GM10847 (cell line): ENCODE results near the gene SOX5.

Experiments
- POLR2A ChIP-seq: IDR thresholded peaks from 2 replicates; pipeline ENCODE4 v1.6.1; 2011; ENCODE audit not compliant: insufficient read length; ENCODE audit errors: extremely low read depth

The SOX5 gene

DNA sequence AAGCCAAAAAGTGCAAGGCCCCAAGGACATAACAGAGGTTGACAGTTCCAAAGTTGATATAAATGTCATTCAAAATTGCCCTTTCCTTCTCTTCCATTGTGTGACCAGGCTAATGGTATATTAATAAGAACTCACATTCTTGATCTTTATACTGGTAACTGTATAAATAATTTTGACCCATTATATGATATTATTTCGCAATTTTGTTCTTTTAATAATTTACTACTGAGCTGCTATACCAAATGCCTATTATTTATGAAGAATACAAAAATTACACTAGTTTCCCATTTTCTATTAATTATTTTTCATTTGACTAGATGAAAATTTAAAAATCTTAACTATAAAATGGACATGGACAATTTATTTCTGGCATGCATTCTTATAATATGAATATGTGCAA is 370.2 kb downstream of the SOX5 start:
- TF ChIP-seq POLR2A, result no peak

DNA sequence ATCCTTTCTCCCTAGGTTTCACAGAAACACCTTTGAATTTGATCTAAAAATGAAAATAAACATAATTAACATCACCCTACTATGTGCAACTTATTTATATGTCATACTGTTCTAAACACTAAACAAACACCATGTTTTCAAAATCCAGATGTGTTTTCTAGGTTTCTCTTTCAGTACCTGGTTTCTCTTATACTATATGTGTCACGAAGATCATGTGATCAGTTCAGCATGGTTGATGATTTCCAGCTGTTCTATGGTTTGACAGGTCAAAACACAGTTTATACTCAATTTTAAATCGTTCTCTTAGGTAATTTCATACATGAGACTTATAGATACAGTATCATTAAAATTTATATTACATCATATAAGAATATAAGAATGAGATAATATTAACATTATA is 373.1 kb downstream of the SOX5 start:
- TF ChIP-seq POLR2A, result no peak

DNA sequence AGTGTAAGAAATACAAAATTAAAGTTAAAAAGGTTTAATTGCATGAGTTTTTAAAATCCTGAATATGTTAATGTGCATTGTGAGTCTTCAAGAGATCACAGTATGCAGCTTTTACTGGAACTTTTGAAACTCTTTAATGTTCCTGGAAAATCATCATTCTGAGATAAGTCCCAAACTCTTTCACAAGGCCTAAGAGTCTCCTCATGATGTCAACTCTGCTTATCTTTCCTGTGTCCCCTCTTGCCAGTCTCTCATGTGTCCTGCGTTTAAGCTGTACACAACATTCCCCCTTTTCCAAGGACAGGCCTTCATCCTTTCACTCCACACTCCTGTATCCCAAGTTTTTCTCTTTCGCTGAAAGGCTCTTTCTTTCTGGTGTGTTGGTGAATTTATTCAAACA is 380.1 kb downstream of the SOX5 start:
- TF ChIP-seq POLR2A, result no peak

DNA sequence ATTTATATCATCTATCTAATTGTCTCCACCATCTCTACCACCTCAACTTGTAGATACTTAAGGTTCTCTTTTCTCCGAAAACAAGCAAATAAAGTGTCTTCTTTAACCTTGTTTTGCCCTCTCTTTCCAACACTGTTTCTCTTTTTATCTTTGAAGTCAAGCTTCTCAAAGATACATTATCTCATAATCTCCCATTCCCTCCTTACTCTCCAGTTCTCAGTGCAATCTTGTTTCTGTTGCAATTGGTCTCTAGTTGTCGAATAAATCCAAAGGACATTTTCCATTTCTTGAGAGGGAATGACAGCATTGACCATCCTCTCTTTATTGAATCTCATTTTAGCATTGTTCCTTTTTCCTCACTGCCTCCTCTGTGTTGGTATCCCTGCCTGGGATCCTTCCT is 383.3 kb downstream of the SOX5 start:
- no peak for TF ChIP-seq POLR2A

DNA sequence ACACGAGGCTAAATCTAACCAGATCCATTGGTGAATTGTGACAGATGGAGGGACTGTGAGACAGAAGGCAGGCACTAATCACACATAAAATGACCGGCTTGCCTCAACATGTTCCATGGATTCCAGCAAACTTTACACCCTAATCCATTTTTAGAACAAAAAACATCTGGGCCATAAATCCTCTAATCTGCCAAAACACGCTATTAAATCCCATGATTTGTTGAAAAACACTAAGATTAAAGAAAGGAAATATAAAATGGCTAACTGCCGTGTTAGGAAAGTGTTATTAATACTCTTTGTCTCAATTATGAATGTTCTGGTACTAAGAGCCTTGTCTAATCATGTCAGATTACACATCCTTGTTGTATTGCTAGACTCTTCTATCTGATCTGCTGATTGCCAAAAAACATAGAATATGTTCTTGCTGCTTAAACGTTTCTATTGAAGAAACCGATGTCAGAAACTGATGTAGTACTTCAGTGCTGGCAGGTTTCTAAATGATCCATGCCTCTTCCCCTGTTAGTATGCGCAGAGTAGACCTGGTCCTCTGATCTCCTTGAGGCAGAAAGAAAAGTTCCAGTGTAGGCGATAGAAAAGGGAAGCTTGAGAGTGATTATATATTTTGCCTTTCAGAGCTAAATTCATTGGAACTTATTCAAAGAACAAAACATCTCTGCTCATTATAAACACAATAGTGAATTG is 384.9 kb downstream of the SOX5 start:
- TF ChIP-seq POLR2A, result no peak

DNA sequence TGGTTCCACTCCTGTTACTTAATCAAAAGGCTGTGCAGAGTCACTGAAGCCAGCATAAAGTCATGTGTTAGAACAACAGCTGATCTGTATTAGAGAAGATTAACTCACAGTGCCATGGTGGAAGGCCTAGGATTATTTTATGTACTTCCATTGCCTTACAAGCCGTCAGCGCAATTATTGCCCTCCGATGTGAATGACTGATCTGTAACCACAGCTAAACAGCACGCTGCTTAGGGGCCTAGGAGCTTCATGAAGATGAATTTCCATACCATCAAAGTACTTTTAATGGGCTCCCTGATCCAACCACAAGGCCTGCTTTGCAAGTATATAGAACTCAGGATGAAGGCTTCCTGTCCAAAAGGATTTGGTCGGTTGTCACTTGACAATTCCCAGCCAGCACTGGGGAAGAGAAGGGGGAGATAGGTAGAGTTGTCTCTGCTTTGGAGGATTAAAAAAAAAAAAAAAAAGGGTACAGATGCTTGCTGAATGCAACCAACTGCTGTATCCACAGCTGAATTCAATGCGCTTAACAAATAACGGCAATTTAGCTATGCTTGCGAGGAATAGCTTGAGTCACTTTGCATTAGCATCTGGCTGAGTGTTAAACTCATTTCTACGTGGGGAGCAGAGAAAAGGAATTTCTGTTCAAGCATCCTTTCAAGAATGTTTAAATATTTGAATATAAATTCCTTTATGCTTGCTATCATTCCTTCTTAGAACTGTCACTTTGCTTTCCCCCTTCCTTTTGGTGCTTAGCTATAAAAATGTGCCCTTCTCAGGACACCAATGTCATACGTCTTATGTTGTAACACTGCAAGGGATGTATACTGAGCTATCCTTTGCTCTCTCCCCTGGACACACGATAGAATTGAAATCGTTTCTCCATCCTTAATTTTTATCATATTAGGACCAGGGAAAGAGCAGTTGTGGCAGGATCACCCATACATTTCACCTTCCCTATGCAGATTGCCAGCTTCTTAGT is 387.8 kb downstream of the SOX5 start:
- TF ChIP-seq POLR2A, result no peak

DNA sequence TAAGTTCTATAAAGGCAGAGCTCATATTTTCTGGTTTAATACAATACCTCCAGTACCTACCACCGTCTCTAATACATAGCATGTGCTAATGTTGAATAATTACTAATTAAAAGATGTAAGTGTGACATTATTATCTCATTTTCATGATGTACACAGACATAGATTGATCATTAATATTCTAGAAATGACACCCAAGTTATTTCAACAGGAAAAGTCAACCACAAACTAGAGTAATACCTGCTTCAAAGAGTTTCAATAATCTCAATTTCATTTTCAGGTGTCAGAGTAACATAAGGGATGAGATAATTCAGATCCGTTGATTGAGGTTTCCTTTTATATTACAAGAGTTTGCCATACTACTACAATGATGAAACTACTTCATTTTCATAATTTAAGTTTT is 388.9 kb downstream of the SOX5 start:
- TF ChIP-seq POLR2A, result no peak

DNA sequence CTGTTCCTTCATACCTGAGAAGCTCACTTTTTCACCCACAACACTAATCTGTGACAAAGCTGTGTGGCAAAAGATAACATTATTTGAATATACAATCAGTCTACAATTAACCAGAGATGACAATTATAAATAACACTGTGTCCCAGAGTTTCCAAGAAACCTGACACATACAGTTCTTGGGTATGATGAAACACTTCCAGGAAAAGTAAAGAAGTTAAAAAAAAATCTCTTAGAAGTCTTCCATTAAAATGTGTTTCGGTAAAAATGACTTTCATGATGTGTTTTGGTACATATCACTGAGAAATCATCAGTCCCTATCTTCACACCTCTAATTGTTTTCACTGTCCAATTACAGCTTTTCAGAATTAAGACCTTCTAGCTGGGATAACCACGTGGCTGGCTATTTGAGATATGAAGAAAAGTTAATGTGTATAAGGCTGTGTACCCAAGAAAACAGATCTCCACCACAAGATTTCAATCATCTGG is 390.2 kb downstream of the SOX5 start:
- no peak for TF ChIP-seq POLR2A

DNA sequence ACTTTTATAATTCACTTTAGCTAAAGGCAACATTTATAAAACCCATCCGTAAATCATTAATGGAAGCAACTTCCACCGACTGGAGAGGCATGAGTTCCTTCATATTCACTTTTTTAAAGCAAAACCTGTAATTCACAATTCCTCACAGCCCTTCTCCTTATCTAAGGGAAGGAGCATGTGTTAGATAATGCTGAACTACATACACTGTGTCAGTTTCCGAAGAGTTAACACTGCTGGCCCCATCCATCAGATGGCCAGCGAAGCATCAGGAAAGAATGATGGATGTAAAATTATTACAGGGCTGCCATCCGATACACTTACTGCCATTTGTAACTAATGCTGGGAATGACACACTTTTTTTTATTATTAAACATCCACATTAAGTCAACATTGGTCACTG is 392.8 kb downstream of the SOX5 start:
- no peak for TF ChIP-seq POLR2A

DNA sequence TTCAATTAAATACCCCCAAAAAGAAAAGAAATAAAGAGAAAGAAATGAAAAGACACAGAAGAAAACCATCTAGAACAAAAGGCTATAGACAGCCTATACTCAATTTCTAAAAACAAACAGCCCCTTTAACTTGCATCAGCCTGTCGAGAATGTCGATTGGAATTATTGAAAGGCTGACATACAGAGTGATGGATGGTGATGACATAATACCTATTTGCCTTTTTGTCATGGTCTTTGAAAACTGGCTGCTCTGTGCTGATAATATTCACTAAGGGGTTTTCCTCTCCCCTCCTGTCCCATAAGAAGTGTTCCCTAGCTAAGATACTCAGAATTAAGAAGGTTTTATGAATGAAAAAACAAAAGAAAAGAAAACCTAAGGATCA is 393.7 kb downstream of the SOX5 start:
- no peak for TF ChIP-seq POLR2A

DNA sequence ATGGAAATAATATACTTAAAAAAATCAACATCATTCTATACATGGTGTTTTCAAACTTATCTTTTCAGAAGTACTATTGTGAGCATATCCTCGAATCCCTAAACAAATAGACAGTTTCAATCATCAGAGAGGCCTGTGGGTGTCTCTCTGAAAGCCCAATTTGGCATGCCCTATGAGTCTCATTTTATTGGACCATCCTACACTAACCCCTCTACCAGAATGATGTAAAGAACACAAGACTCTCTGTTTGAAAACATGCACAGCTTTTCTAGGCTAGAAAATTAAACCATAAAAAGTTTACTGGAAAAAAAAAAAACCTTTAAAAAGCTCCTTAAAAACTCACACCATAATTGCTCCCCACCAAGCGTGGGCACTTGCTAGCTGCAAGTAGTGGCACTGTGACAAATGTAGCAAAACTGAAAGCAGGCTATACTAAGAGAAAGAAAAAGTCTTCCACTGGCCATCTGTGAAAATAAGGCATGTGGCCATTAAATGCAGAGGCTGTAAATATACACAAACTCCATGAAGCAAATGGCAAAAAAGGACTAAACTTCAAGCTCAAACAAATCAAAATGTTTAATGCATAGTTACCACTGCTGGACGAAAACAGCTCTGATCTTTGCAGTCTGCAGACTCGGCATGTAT is 394.2 kb downstream of the SOX5 start:
- TF ChIP-seq POLR2A, result no peak

DNA sequence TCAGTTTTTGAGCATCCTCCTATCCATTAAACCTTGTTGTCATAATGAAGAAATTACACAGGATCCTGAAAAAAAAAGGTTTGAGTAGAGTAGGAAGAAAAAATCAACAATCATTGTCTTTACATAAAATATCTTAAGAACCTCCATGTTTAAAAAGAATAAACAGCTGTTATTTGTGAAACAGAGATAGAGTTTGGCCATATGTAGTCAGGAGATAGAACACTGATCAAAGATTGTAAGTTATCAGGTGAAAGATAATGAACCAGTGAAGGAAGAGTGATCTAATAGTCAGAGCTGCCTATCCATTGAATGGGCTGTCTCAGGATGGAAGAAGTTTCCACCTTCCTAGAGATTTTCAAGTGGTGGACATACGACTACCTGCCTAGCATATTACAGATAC is 397.1 kb downstream of the SOX5 start:
- no peak for TF ChIP-seq POLR2A

DNA sequence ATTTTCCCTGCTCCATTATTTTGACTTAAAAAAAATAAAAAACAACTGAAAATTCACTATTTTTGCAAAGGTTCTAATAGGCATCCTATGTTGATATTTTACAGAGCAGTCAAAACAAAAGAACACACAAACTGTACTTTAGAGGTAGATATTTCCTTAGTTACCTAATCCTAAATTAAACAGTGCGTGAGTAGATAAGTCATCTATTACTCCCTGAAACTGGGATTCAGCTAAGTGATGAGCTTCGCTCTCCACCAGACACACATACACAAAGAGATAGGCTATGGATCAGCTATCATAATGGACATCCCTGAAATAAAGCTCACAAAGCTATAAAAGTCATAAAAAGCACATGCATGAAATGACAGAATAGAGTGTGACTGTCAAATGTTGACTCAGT is 398.7 kb downstream of the SOX5 start:
- no peak for TF ChIP-seq POLR2A

DNA sequence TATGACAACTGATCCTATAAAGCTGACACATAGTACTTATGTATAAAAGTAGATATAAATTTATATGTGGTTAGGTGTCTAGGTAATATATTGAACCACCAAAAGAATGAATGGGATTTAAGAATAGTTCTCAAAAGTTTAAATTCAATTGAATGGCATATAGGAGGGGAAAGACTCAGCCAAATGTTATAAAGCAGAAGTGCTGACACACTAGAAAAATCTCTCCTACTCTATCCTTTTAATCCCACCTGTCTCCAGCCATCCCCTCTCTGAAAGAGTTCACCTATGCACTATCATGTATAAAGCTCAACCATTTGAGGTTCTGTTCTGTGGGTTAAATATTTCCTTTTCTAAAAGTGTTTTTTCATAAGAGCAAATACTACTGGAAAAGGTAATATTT is 400.7 kb downstream of the SOX5 start:
- TF ChIP-seq POLR2A, result no peak

DNA sequence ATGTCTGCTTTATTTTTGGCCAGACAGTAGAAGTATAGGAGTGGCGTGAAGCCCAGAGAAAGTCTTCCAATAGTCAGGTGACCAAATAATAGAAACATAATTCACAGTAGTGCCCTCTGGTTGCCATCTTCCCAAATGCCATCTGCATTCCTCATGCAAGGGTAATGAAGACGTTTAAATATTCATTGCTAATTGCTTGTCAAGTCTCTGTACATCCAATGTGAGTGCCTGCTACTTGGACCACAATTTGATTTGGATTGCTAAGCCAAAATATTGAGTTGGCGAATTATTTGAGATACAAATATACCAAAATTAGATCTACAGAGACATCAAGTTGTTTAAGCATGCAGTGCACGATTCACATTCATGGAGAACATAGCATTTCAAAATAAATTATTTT is 402.7 kb downstream of the SOX5 start:
- no peak for TF ChIP-seq POLR2A

DNA sequence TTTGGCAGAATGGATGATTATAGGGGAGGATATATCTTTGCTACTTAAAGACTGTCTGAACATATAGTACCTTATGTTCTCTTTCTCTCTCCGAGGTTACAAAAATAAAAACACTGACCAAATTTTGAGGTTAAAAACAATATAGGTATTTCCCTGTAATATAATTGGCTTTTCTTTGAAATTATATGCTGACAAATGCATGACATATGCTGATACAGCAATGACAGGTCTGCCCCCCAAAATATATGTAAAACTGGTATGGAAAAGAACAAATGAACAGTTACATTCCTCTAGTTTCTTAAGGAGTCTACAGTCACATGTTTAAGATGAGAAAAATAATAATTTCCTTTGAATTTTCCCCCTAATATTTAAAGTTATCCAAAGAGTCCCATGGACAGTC is 405.7 kb downstream of the SOX5 start:
- TF ChIP-seq POLR2A, result no peak
